Measurements from ENCODE around the gene ARHGAP4.

Gene ARHGAP4

DNA sequence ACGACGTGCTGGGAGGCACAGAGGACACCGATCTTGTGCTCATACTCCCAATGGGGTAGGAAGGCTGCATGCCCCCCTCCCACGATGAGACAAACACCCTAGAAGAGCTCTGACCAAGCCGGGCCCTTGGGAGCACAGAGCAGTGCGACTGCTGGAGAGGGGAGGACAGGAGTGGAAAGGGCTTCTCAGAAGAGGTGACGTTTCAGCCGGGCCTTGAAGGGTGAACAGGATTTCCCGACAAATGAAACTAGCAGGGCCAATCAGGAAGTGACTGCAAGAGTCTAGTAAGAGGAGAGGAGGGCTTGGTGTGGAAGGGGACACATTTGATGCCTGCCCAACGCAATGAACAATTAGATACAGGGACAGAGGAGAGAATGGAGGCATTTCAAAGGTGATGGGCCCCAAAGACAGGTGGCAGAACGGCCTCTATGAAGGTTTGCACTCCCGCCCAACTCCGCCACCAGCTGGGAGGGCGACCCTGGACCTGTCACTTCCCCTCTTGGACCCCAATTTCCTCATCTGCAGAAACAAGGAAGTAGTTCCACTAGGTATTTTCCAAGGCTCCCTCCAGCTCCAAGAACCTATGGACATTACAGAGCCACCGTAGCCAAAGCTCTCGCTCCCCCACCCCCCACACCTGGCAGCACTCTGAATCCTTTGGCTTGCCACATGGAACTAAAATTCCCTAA is 41.6 kb upstream of the ARHGAP4 start:
- Histone ChIP-seq H3K36me3 (ENCODE audit: insufficient read depth, low read length) (peaks cover 51% of the 10 kb centered on the region), H3K4me2 (ENCODE audit: low read length) (peak overlapping the region; percentile 99), H3K9me3 (ENCODE audit: low read length) (no peaks in the 10 kb centered on the region), H3K9me2 (ENCODE audit: low read depth, low read length) (no peaks in the 10 kb centered on the region), H3K9ac (ENCODE audit: low read length) (peak overlapping the region; percentile 87), H3K79me2 (ENCODE audit: insufficient read depth, low read length) (peaks cover 51% of the 10 kb centered on the region), H3K27me3 (ENCODE audit: insufficient read depth, low read length) (no peaks in the 10 kb centered on the region), H2AFZ (ENCODE audit: low read length) (no peak overlapping the region), H3K4me3 (ENCODE audit: low read depth, low read length, poor library complexity, severe bottlenecking) (peak overlapping the region; percentile 93), H4K20me1 (ENCODE audit: insufficient read depth, low read length) (no peaks in the 10 kb centered on the region), H3K27ac (ENCODE audit: low read depth, low read length, poor library complexity, severe bottlenecking) (peak overlapping the region; percentile 97), H3K4me1 (ENCODE audit: insufficient read depth, low read length, severe bottlenecking) (peaks cover 38% of the 10 kb centered on the region), H3F3A (ENCODE audit: insufficient read depth, low read length) (no peaks in the 10 kb centered on the region)
- TF ChIP-seq, protein P1, sequence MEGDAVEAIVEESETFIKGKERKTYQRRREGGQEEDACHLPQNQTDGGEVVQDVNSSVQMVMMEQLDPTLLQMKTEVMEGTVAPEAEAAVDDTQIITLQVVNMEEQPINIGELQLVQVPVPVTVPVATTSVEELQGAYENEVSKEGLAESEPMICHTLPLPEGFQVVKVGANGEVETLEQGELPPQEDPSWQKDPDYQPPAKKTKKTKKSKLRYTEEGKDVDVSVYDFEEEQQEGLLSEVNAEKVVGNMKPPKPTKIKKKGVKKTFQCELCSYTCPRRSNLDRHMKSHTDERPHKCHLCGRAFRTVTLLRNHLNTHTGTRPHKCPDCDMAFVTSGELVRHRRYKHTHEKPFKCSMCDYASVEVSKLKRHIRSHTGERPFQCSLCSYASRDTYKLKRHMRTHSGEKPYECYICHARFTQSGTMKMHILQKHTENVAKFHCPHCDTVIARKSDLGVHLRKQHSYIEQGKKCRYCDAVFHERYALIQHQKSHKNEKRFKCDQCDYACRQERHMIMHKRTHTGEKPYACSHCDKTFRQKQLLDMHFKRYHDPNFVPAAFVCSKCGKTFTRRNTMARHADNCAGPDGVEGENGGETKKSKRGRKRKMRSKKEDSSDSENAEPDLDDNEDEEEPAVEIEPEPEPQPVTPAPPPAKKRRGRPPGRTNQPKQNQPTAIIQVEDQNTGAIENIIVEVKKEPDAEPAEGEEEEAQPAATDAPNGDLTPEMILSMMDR (IDR thresholded peaks at IDR 0.05; ENCODE audit: low read length), result no peak
- no peak for TF ChIP-seq EZH2 (IDR thresholded peaks at IDR 0.05; ENCODE audit: borderline replicate concordance, low read length)

DNA sequence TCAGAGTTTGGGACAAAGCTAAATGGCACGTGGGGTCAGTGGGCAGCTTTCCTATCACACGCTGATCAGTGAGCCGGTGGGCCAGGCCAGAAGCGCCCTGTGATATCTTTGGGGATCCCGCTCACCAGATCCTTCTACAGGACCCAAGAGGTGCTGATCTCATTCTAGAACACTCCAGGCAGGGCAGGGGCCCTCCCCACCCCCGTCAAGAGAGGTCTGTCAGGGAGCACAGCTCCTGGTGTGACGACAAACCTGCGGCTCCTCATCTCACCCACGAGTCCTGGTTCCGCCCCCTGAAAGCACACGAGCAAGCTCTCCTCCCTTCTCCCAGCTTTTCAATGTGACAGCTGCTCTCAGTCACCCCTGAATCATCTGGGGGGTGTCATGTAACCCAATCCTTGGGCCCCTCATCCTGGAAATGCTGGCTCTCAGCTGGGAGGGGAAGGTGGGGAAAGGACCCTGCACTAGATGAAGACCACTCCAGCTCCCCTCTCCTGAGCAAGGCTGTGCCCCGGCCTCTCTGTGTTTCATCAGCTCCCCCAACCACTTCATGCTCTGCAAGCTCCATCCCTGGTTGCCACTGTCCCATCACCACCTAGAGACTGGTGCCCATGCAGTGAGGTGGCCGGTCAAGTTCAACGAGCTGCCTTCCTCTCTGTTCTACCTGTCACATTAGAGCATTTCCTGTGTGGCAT is 40.9 kb upstream of the ARHGAP4 start:
- Histone ChIP-seq H3K27ac (ENCODE audit: low read depth, low read length, poor library complexity, severe bottlenecking) (peak overlapping the region; percentile 97), H2AFZ (ENCODE audit: low read length) (no peak overlapping the region), H4K20me1 (ENCODE audit: insufficient read depth, low read length) (no peaks in the 10 kb centered on the region), H3K27me3 (ENCODE audit: insufficient read depth, low read length) (no peaks in the 10 kb centered on the region), H3K4me3 (ENCODE audit: low read depth, low read length, poor library complexity, severe bottlenecking) (peak overlapping the region; percentile 93), H3K4me2 (ENCODE audit: low read length) (peak overlapping the region; percentile 99), H3K9me3 (ENCODE audit: low read length) (no peaks in the 10 kb centered on the region), H3K79me2 (ENCODE audit: insufficient read depth, low read length) (peaks cover 51% of the 10 kb centered on the region), H3K9ac (ENCODE audit: low read length) (peak overlapping the region; percentile 87), H3K36me3 (ENCODE audit: insufficient read depth, low read length) (peaks cover 58% of the 10 kb centered on the region), H3K4me1 (ENCODE audit: insufficient read depth, low read length, severe bottlenecking) (peaks cover 38% of the 10 kb centered on the region), H3K9me2 (ENCODE audit: low read depth, low read length) (no peaks in the 10 kb centered on the region), H3F3A (ENCODE audit: insufficient read depth, low read length) (no peaks in the 10 kb centered on the region)
- no peak for TF ChIP-seq EZH2 (IDR thresholded peaks at IDR 0.05; ENCODE audit: borderline replicate concordance, low read length)
- TF ChIP-seq, protein P1 (IDR thresholded peaks at IDR 0.05; ENCODE audit: low read length), result no peak

DNA sequence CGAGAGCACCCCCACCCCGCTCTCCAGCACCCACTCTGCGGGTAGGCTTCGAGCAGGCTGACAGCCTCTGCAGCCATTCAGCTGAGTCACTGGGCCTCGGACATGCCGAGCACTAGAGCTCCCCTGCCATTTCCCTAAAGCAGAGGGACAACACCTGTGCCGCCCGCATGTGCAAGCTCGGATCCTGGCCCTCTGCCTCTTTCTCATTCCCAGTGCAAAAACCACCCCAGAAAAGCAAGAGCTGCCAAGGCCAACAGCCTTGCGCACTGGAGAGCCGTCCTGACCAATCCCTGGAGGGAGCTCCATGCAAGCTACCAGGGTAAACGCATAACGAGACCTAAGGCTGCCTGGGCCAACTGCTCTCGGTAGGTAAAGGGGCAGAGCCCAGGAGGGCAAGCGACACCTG is 40.2 kb upstream of the ARHGAP4 start:
- H3K4me2 ChIP-seq (ENCODE audit: low read length), result peak overlapping the region; percentile 99
- H3F3A ChIP-seq (ENCODE audit: insufficient read depth, low read length), result no peaks in the 10 kb centered on the region
- peak overlapping the region; percentile 93 for H3K4me3 ChIP-seq (ENCODE audit: low read depth, low read length, poor library complexity, severe bottlenecking)
- TF ChIP-seq, protein P1 (IDR thresholded peaks at IDR 0.05; ENCODE audit: low read length), result no peak
- H4K20me1 ChIP-seq (ENCODE audit: insufficient read depth, low read length), result no peaks in the 10 kb centered on the region
- peaks cover 38% of the 10 kb centered on the region for H3K4me1 ChIP-seq (ENCODE audit: insufficient read depth, low read length, severe bottlenecking)
- H3K9ac ChIP-seq (ENCODE audit: low read length), result peak overlapping the region; percentile 87; the same call in 1 of the 2 replicates
- no peaks in the 10 kb centered on the region for H3K9me2 ChIP-seq (ENCODE audit: low read depth, low read length)
- no peaks in the 10 kb centered on the region for H3K9me3 ChIP-seq (ENCODE audit: low read length)
- H3K27me3 ChIP-seq (ENCODE audit: insufficient read depth, low read length), result no peaks in the 10 kb centered on the region
- H3K27ac ChIP-seq (ENCODE audit: low read depth, low read length, poor library complexity, severe bottlenecking), result peak overlapping the region; percentile 97
- peaks cover 65% of the 10 kb centered on the region for H3K36me3 ChIP-seq (ENCODE audit: insufficient read depth, low read length)
- no peak overlapping the region for H2AFZ ChIP-seq (ENCODE audit: low read length)
- H3K79me2 ChIP-seq (ENCODE audit: insufficient read depth, low read length), result peaks cover 51% of the 10 kb centered on the region
